Prostate gland (tissue), 2 donors: ENCODE data around the gene ERGIC3. TPM values are rescaled to one million over a fixed set of nuclear protein-coding genes. Genes with fewer than 3 reads are reported as not detected.

Experiments
- DNase-seq: peaks from one replicate; pipeline ENCODE4 v3.0.0-alpha.2; 2019; ENCODE audit warnings: low spot score
- H3K27ac ChIP-seq, 2 donors: fragments of 200-600 bp; sonication (generic); 2 replicates each; pipeline ENCODE4 v1.5.1; 2017 to 2019
- H3K27me3 ChIP-seq: fragments of 200-600 bp; sonication (generic); replicated peaks from 2 replicates; pipeline ENCODE4 v1.5.1; 2019; ENCODE audit not compliant: insufficient read depth
- H3K36me3 ChIP-seq, 2 donors: fragments of 200-600 bp; sonication (generic); 1 replicate in 1 of 2; 2 replicates in 1 of 2; pipeline versions ENCODE4 v1.5.1 to v1.8.1; 2017 to 2019
- H3K4me1 ChIP-seq: fragments of 200-600 bp; sonication (generic); replicated peaks from 2 replicates; pipeline ENCODE4 v1.5.1; 2019
- H3K4me3 ChIP-seq, 2 donors: fragments of 200-600 bp; sonication (generic); 2 replicates each; pipeline ENCODE4 v1.5.1; 2017 to 2019
- H3K9me3 ChIP-seq: fragments of 200-600 bp; sonication (generic); 2 replicates; pipeline ENCODE4 v1.5.1; 2017
- CTCF ChIP-seq, 4 experiments: fragments of 200-600 bp in 2 of 4; fragments of 450-650 bp in 2 of 4; sonication (generic) in 2 of 4; IDR thresholded peaks; 1 replicate in 3 of 4; 2 replicates in 1 of 4; pipeline ENCODE4 v1.5.1; 2016 to 2019; ENCODE audit warnings: antibody characterized with exemption in 4 of 4, mild to moderate bottlenecking in 2 of 4, moderate library complexity in 2 of 4
- POLR2A ChIP-seq: fragments of 450-650 bp; IDR thresholded peaks from one replicate; pipeline ENCODE4 v1.6.1; 2016; ENCODE audit warnings: antibody characterized with exemption, mild to moderate bottlenecking
- POLR2AphosphoS5 ChIP-seq: sonication (generic); formaldehyde crosslinking; IDR thresholded peaks from one replicate; pipeline ENCODE4 v1.6.1; 2017; ENCODE audit warnings: antibody characterized with exemption
- WGBS: methylation state at CpG from one replicate; pipeline ENCODE4 v1.1.5; 2018; 5-methylcytosine and 5-hydroxymethylcytosine counted together
- intact Hi-C: fragments of 100-400 bp; cut with DNase I; formaldehyde crosslinking; loops from one replicate; pipeline ENCODE4 v1.14.2; 2022
- total RNA-seq, 2 donors: library from RNA; depleted of rRNA; stranded (reverse); fragments of >200 nt; gene quantifications; one replicate each; pipeline ENCODE4 v1.1.0, GENCODE V29; 2016

ERGIC3 gene
- total RNA-seq, 2 donors from 2014 or later: 277 to 282 TPM

GRCh38 chr20:35561268-35561667 lies 19.4 kb downstream of the ERGIC3 start:
- Histone ChIP-seq H3K4me1 (no peaks in the 10 kb centered on the region), H3K9me3 (no peaks in the 10 kb centered on the region), H3K27me3 (no peaks in the 10 kb centered on the region), H3K36me3 (no peaks in the 10 kb centered on the region), H3K4me3 (no peak overlapping the region), H3K27ac (no peak overlapping the region)
- TF ChIP-seq POLR2AphosphoS5 (no peak), CTCF (IDR thresholded peaks at IDR 0.05) (peak in 1 of 4 experiments; percentile 22)
- intact Hi-C loops: no loop called here
- WGBS: 12% methylated on average over 7 of the region's 7 CpGs
- no peak for DNase-seq

- WGBS: 65% methylated on average over 5 of the region's 5 CpGs
- Histone ChIP-seq H3K4me3 (no peak overlapping the region), H3K36me3 (no peaks in the 10 kb centered on the region), H3K27ac (no peak overlapping the region), H3K4me1 (no peaks in the 10 kb centered on the region), H3K9me3 (no peaks in the 10 kb centered on the region), H3K27me3 (no peaks in the 10 kb centered on the region)
- intact Hi-C loops: no loop called here
- DNase-seq: no peak
- no peak for TF ChIP-seq CTCF (IDR thresholded peaks at IDR 0.05)
- no peak for TF ChIP-seq POLR2A
- no peak for TF ChIP-seq POLR2AphosphoS5
Measured at GRCh38 chr20:35561671-35562070, 19.8 kb downstream of the ERGIC3 start.

- intact Hi-C loops: no loop called here
- no peaks in the 10 kb centered on the region for H3K27me3 ChIP-seq
- WGBS: 86% methylated on average over 7 of the region's 10 CpGs
- H3K4me3 ChIP-seq: no peak overlapping the region
- no peak for DNase-seq
- H3K9me3 ChIP-seq: no peaks in the 10 kb centered on the region
- TF ChIP-seq POLR2AphosphoS5: no peak
- TF ChIP-seq POLR2A: no peak
- no peak for TF ChIP-seq CTCF (IDR thresholded peaks at IDR 0.05)
- no peaks in the 10 kb centered on the region for H3K36me3 ChIP-seq
- no peaks in the 10 kb centered on the region for H3K4me1 ChIP-seq
- H3K27ac ChIP-seq: no peak overlapping the region
Measured at GRCh38 chr20:35562541-35563110, 20.7 kb downstream of the ERGIC3 start.

- Histone ChIP-seq H3K9me3 (no peaks in the 10 kb centered on the region), H3K4me1 (no peaks in the 10 kb centered on the region), H3K36me3 (no peaks in the 10 kb centered on the region), H3K4me3 (no peak overlapping the region), H3K27ac (no peak overlapping the region), H3K27me3 (no peaks in the 10 kb centered on the region)
- DNase-seq: no peak
- 87% methylated on average over 10 of the region's 10 CpGs for WGBS
- no peak for TF ChIP-seq POLR2AphosphoS5
- no peak for TF ChIP-seq CTCF (IDR thresholded peaks at IDR 0.05)
- no peak for TF ChIP-seq POLR2A
- intact Hi-C loops: no loop called here
Measured at GRCh38 chr20:35563834-35564233, 22.0 kb downstream of the ERGIC3 start.

GRCh38 chr20:35564905-35565304 lies 23.0 kb downstream of the ERGIC3 start:
- 96% methylated on average over 5 of the region's 7 CpGs for WGBS
- Histone ChIP-seq H3K36me3 (no peaks in the 10 kb centered on the region), H3K9me3 (no peaks in the 10 kb centered on the region), H3K27me3 (no peaks in the 10 kb centered on the region), H3K4me1 (no peaks in the 10 kb centered on the region), H3K4me3 (no peak overlapping the region), H3K27ac (no peak overlapping the region)
- TF ChIP-seq POLR2A (no peak), POLR2AphosphoS5 (no peak), CTCF (IDR thresholded peaks at IDR 0.05) (no peak)
- no peak for DNase-seq
- intact Hi-C loops: no loop called here
